Measurements from ENCODE around the gene PKIG.

DNA sequence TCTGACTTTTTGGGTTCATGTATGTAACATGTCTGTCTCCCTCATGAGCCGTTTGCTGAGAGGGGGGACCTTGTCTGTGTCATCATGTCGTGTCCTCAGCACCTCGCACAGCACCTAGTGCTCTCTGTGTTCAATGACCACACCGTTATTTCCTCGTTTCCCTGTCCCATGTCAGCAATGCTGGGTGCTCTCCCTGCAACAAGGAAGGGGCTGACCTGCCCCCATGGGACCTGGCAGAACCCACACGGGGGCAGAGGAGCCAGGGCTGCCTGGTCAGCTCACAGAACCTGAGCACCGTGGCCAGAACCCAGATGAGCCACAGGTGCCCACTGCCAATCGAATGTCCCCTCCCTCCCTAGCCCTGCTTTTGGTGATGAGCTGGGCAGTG lies 61.8 kb downstream of the PKIG start:
- TF ChIP-seq, protein P1, sequence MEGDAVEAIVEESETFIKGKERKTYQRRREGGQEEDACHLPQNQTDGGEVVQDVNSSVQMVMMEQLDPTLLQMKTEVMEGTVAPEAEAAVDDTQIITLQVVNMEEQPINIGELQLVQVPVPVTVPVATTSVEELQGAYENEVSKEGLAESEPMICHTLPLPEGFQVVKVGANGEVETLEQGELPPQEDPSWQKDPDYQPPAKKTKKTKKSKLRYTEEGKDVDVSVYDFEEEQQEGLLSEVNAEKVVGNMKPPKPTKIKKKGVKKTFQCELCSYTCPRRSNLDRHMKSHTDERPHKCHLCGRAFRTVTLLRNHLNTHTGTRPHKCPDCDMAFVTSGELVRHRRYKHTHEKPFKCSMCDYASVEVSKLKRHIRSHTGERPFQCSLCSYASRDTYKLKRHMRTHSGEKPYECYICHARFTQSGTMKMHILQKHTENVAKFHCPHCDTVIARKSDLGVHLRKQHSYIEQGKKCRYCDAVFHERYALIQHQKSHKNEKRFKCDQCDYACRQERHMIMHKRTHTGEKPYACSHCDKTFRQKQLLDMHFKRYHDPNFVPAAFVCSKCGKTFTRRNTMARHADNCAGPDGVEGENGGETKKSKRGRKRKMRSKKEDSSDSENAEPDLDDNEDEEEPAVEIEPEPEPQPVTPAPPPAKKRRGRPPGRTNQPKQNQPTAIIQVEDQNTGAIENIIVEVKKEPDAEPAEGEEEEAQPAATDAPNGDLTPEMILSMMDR (IDR thresholded peaks at IDR 0.05; ENCODE audit: extremely low read depth in 1 of 2, insufficient read depth in 1 of 2, low read depth in 1 of 2, low read length in 2 of 2): no peak
- TF ChIP-seq MYC (IDR thresholded peaks at IDR 0.05; ENCODE audit: low read depth, low read length) (no peak), EZH2 (IDR thresholded peaks at IDR 0.05; ENCODE audit: borderline replicate concordance, low read depth, low read length, severe bottlenecking) (no peak), POLR2A (IDR thresholded peaks at IDR 0.05; ENCODE audit: low read depth, low read length) (no peak)
